ENCODE measurements around the gene SAMD14.

The SAMD14 gene

GRCh38 chr17:50147841-50148225, 17.9 kb upstream of the SAMD14 start:
- peak; percentile 29 for DNase-seq

GRCh38 chr17:50146927-50147665, 17.1 kb upstream of the SAMD14 start:
- no peak for DNase-seq

- no peak for DNase-seq
These were observed 16.4 kb upstream of the SAMD14 start for GRCh38 chr17:50146230-50146926.

- no peak for DNase-seq
These were observed 15.7 kb upstream of the SAMD14 start for GRCh38 chr17:50145532-50146229.

- no peak for DNase-seq
These were observed 15.0 kb upstream of the SAMD14 start for GRCh38 chr17:50144845-50145531.

- DNase-seq: no peak
These were observed 14.4 kb upstream of the SAMD14 start for GRCh38 chr17:50144355-50144754.

GRCh38 chr17:50143461-50144176, 13.7 kb upstream of the SAMD14 start:
- no peak for DNase-seq

GRCh38 chr17:50141745-50142110, 11.8 kb upstream of the SAMD14 start:
- DNase-seq: no peak

GRCh38 chr17:50141026-50141744, 11.2 kb upstream of the SAMD14 start:
- no peak for DNase-seq

- DNase-seq: peak; percentile 88
These were observed 10.3 kb upstream of the SAMD14 start for GRCh38 chr17:50139950-50140885.

GRCh38 chr17:50139185-50139783, 9.3 kb upstream of the SAMD14 start:
- no peak for DNase-seq

GRCh38 chr17:50137042-50137441, 7.1 kb upstream of the SAMD14 start:
- no peak for DNase-seq

DNA sequence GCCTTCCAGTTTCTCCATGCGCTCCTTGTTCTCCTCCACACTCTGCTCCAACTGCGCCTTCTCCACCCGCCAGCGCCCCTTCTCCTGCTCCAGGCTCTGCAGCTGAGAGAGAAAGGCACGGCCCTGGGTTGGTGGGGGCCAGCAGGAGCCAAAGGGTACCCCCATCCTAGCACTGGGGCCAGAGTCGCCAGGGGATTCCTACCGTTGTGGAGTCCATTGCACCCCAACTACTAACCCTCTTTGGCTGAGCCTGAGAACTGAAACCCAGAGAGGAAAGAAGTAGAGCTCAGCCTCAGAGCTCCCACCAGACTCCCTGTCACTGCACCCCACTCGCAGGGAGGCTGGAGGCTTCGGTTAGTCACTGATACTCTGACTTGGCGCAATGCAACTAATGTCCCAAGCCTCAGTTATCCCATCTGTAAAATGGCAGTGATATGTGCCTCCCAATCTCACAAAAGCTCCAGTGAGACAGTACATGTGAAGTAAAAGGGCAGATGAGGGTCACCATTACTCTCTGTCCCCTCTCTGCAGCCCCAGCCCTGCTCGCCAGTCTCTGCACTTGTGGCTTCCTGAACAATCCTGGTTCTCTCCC, 6.2 kb upstream of the SAMD14 start:
- no peak for DNase-seq

- DNase-seq: no peak
These were observed 5.5 kb upstream of the SAMD14 start for GRCh38 chr17:50135316-50136095.

GRCh38 chr17:50134206-50135110, 4.5 kb upstream of the SAMD14 start:
- no peak for DNase-seq

GRCh38 chr17:50133769-50134099, 3.8 kb upstream of the SAMD14 start:
- no peak for DNase-seq

- no peak for DNase-seq
These were observed 3.2 kb upstream of the SAMD14 start for GRCh38 chr17:50133028-50133768.
